Stomach (tissue), 4 donors: ENCODE results near the gene NAP1L4.

ENCODE experiments used
- POLR2A ChIP-seq, 4 donors: fragments of 450-650 bp; IDR thresholded peaks; one replicate each; pipeline ENCODE4 v1.6.1; 2016; ENCODE audit warnings: antibody characterized with exemption in 4 of 4, control low read depth in 2 of 4, mild to moderate bottlenecking in 1 of 4, moderate library complexity in 1 of 4
- TF ChIP-seq, protein P1 (sequence below), 7 experiments: fragments of 450-650 bp in 4 of 7; fragments of 200-600 bp in 3 of 7; sonication (generic) in 3 of 7; IDR thresholded peaks; one replicate each; pipeline ENCODE4 v1.5.1; 2016 to 2019; ENCODE audit warnings: antibody characterized with exemption in 7 of 7, control low read depth in 2 of 7, mild to moderate bottlenecking in 1 of 7

- TF ChIP-seq, protein P1, sequence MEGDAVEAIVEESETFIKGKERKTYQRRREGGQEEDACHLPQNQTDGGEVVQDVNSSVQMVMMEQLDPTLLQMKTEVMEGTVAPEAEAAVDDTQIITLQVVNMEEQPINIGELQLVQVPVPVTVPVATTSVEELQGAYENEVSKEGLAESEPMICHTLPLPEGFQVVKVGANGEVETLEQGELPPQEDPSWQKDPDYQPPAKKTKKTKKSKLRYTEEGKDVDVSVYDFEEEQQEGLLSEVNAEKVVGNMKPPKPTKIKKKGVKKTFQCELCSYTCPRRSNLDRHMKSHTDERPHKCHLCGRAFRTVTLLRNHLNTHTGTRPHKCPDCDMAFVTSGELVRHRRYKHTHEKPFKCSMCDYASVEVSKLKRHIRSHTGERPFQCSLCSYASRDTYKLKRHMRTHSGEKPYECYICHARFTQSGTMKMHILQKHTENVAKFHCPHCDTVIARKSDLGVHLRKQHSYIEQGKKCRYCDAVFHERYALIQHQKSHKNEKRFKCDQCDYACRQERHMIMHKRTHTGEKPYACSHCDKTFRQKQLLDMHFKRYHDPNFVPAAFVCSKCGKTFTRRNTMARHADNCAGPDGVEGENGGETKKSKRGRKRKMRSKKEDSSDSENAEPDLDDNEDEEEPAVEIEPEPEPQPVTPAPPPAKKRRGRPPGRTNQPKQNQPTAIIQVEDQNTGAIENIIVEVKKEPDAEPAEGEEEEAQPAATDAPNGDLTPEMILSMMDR (IDR thresholded peaks at IDR 0.05): no peak
- no peak for TF ChIP-seq POLR2A (IDR thresholded peaks at IDR 0.05)
Observed at GRCh38 chr11:3002351-3002861, 10.3 kb upstream of the NAP1L4 start.
